Activated CD8-positive, alpha-beta memory T cell treated with anti-CD3 and anti-CD28 coated beads for 48 hours (primary cell): ENCODE measurements around the gene CBX1.
"Not testable (repeated sequence)": the region's sequence is repeated elsewhere in the genome, so short reads cannot be mapped to it uniquely, and the experiment has no call there.

ENCODE experiments used
- DNase-seq, 3 experiments: peaks; one replicate each; pipeline ENCODE4 v3.0.0-alpha.2; 2020; ENCODE audit warnings: low read depth in 2 of 3, low spot score in 2 of 3

The CBX1 gene

DNA sequence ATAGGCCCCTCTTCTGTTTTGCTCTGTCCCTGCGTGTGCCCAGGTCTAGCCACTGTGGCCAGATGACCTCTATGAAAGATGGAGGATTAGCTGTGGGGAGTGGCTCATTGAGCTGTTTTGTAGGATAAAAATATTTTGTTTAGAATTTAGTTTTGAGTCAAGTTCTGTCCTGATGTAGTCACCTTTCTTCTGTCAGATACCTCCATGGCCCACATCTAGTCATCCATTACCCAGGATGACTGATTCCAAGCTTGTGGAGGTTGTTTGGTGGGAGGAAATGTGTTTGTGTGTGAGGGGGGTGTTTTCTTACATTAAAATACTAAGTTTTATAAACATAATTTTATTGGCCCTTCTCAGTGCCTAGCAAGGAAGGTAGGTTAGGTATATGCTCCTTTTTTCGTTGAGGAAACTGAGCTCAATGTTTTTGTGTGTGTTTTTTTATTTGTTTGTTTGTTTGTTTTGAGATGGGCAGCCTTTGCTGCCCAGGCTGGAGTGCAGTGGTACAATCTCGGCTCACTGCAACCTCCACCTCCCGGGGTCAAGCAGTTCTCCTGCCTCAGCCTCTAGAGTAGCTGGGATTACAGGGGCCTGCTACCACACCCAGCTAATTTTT lies 22.6 kb upstream of the CBX1 start:
- DNase-seq = no peak

DNA sequence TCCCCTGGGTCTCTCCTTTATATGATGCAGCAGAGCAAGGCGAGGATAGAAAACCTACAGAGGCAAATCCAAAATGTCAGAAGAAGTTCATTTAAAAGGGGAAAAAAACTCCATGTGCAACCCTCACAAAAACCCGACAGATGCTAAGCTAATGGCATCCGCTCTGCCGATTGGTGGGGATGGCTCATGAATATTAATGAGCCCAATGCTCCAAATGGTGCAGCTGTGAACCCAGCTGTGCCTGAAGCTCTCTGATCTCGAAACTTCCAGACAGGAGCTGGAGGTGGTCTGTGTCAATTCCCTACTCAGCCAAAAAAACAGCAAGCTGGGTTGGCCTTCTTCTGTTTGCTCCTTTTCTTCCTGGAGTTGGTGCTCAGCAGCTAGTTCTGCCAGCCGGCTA lies 21.8 kb upstream of the CBX1 start:
- no peak for DNase-seq

DNA sequence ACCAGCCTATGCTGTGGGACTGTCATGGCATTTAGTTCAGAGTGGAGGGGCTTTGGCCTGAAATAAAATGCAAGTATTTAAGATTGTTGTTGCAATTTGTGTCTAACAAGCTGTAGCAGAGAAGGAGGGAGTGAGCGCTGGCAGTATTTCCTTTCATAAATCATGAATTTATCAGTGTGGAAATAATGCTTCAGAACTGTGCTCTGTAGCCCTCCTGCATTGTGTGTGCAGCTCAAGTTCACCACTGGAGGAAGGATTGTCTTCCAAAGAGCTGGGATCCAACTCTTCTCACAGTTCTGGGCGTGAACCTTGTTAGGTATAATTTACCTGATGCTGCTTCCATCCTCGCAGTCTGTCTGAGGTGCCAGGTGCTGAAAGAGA lies 21.4 kb upstream of the CBX1 start:
- no peak for DNase-seq

DNA sequence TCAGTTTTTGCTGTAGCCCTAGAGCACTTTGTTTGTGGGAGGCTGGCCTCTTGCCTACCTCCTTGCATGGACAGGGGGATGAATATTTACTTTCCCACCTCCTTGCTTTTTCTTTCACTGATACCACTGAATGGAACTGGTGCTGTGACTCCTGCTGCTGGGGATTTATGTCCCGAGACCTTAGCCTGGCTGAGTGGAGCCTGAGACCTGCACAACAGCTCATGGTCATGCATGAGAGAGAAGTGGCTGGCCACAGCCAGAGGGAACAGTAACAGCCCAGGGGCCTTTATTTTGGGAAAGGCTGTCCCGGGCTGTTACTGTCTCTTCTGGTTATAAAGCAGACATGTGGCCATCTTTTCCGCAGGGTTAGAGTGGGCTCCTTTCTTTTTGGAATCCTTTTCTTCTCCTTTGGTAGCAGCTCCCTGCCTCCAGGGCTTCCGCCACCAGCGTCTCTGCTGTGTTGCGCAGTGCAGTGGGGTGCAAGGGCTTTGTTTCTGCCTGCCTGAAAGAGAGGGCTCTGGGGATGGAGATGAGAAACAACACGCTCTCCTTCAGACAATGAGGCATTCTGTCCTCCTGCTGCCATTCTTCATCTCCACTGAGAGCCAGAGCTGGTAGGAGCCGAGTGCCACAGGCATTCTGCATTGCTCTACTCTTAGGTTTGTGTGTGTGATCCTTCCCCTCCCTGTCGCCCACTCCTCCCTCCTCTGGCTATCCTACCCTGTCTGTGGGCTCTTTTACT lies 20.8 kb upstream of the CBX1 start:
- no peak for DNase-seq

DNA sequence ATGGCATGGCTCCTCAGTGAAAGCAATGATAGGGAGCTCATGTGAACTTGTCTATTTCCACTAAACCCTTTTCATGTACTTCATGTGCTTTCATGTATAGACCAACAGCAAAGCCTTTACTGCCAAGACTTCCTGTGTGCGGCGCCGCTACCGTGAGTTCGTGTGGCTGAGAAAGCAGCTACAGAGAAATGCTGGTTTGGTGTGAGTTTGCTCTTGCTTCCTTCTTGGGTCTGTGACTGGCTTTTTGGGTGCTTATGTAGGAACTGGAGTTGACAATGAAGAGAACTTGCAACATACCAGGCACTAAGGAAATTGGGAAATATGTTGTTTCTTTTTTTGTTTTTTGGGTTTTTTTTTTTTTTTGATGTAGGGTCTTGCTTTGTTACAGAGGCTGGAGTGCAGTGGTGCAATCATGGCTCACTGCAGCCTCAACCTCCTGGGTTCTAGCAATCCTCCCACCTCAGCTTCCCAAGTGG lies 12.0 kb upstream of the CBX1 start:
- no peak for DNase-seq

DNA sequence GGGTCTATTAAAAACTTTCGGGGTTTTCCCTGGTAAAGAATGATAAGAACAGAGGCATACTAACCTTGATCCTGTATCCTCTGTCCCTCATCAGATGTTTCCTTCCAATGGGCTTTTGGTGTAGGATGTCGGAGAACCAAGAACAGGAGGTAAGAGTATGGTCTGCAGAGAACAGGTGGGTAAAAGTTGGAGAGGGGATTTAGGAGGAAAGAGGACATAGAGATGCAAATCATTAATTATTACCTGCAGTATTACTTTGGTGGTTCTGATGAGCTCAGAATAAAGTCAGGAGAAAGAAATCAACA lies 10.6 kb upstream of the CBX1 start:
- no peak for DNase-seq

DNA sequence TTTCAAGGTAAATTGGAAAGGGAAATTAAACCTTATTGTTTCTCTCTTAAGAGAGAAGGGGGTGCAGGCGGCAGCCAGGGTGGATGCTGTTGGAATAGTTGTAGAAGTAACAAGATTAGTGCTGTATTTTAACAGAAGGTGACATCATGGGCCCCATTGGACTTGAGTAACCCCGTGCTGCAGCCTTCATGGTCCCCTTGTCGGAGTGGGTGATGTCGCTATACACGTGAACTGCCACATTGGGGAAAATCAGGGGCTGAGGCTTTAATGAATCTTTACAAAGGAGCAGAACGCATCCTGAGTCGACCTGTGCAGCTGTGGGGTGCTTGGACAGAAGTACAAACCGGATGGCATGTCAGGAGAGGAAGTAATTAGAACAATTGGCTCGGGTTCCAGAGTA lies 9.5 kb upstream of the CBX1 start:
- DNase-seq = no peak

DNA sequence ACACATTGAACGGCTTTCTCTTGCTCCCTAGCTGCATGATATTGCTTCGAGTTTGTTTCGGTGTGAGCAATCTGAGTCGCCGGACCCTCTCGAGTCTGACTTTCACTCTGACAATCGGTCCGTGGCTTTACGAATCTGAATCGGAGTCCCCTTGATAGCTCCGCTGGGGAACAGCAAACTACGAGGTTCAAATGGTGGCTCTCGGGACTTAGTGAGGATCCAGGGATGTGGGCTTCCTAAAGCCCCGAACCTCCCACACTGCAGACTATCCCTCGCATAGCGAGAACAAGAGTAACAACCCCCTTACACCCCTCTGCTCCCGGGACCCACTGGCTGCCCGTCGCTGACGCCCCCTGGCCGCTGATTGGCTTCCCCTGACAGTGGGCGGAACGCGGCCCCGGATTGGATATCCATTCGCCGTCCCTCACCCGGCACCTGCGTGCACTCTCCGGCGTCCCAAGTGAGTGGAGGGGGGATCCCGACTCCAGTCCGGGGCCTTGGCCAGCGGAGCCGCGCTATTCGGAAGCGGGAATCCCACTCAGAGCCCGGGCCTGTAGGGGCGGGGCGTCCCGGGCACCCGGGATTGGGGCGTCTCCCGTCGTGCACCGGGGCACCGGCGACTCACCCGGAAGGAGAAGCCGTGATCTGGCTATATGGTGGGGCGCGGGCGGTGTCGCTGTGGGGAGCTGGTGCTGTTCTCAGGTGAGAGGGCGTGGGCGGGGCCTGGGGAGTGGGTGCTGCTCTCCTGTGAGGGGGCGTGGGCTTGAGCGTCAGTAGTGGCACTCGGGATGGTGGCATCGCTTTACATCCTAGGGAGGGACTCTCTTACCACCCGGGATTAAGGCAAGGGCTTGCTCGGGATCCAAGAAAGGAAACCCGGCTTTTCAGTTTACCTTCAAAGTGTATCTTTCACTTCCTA lies 6.1 kb upstream of the CBX1 start, which contains the start of gene SNX11:
Gene SNX11, plus strand, starts transcription at position 630 of the 919 bp plus-strand sequence. CDS start 4,278 bp downstream, outside the sequence.
- peak; percentile 81 to 91 (median 86) for DNase-seq

DNA sequence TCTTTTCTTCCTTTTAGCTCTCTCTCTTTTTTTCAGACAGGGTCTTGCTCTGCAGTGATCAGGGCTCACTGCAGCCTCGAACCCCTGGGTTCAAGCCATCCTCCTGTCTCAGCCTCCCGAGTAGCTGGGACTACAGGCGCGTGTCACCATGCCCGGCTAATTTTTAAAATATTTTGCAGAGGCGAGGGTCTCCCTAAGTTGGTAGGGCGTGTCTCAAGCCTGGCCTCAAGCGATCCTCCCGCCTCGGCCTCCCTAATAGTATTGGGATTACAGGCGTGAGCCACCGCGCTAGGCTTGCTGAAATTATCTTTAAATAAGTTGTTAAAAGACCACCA lies 5.5 kb upstream of the CBX1 start:
- no peak for DNase-seq

DNA sequence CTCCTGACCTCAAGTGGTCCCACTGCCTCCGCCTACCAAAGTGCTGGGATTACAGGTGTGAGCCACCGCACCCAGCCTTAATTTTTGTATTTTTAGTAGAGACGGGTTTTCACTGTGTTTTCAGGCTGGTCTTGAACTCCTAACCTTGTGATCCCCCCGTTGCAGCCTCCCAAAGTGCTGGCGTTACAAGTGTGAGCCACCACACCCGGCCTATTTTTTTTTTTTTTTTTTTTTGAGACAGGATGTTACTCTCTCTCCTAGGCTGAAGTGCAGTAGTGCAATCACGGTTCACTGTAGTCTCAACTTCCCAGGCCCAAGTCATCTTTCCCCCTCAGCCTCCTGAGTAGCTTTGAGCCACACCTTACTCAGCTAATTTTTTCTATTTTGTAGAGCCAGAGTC lies 3.2 kb upstream of the CBX1 start:
- DNase-seq = no peak

DNA sequence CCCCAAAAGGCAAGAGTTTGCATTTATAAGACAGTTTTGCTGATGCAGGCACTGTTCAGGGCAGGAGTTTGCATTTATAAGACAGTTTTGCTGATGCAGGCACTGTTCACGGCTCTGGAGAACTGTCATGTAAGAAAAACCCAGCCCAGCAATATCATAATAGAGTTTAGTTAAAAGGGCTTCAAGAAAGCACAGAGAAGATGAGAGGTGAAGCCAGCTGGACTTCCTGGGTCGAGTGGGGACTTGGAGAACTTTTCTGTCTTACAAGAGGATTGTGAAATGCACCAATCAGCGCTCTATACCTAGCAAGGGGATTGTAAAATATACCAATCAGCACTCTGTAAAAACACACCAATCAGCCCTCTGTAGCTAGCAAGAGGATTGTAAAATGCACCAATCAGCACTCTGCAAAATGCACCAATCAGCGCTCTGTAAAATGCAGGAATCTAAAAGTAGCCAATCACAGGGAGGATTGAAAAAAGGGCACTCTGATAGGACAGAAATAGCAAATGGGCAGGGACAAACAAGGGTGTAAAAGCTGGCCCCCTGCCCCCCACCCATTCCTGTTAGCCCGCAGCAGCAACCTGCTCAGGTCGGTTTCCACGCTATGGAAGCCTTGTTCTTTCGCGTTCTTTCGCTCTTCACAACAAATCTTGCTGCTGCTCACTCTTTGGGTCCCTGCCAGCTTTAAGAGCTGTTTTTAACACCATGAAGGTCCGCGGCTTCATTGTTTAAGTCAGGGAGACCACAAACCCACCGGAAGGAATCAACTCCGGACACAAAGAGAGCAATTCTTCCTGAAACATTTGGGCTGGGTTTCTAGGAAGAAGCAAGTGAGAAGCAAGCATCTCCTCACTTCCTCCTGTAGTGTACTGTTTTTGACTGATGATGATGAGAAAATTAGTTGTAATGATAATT lies 1.8 kb upstream of the CBX1 start:
- DNase-seq = no peak

DNA sequence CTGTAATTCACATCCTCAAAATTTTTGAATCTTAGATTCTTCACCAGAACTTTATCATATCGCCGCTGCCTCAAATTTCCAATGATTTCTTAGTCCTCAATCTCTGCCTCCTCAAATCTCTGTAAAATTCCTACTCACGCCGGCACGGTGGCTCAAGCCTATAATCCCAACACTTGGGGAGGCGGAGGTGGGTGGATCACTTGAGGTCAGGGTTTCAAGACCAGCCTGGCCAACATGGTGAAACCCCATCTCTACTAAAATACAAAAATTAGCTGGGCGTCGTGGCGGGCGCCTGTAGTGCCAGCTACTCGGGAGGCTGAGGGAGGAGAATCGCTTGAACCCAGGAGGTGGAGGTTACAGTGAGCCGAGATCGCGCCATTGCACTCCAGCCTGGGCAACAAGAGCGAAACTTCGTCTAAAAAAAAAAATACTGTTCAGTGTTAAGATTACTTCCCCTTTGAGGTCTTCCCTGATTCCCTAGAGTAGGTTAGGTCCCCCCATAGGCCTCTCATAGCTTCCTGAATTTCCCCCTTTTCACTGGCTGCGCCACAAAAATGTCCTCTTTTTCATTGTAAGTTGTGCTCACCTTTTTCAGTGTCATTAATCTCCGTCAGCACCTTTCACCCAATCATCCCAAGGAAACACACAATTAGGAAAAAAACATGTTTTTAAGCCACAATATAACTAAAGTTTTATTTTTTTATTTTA lies 919 bp upstream of the CBX1 start:
- DNase-seq = no peak

DNA sequence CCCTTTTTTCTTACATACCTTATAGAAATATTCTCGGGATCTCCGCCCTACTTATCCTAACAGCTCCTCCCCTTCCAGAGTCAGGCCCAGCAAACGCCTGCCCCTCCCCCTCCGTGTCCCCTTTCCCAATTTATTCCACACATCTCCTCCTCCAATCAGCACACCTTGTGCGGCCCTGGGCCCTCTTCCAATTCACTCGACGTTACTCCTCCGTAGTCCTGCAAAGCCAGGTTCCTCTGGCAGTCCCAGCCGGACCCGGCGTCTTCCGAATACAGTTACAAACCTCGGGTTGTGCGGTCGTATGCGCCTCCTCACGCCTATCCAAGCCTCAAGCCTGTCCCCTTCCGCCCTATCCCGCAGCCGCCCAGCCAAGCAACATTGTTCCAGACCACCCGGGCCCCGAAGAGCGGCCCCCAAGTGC lies 677 bp downstream of the CBX1 start:
- no peak for DNase-seq

DNA sequence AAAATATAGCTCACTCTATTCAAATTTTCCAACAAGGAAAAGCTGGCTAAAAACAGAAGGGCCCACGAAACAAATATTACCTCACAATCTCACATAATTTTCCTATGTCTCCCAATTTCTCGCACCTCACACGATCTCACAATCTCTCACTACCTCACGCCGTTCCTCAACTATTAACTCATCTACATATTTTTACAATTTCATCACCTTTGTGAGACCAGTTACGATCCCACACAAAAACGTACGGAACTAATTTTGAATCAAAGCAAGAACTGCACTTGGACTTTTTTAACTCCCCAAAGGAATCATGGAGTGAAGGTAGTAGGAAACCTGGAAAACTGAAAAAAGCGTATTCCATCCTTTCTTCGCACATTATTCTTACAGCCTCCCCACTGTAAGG lies 1.1 kb downstream of the CBX1 start:
- no peak for DNase-seq

DNA sequence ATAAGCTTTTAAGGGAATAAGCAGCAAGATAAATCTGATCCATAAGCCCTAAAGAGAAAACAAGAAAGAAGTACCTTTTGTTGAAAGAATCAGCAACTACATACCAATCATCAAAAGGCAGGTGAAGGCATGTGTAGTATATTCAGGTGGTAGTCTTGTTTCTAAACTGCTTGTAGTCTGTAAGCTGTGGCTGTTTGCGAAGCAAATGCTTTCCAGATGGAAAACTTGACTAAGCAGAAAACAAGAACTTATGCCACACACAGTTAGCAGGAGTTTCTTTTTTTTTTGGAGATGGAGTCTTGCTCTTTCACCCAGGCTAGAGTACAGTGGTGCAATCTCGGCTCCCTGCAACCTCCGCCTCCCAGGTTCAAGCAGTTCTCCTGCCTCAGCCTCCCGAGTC lies 5.7 kb downstream of the CBX1 start:
- no peak for DNase-seq

DNA sequence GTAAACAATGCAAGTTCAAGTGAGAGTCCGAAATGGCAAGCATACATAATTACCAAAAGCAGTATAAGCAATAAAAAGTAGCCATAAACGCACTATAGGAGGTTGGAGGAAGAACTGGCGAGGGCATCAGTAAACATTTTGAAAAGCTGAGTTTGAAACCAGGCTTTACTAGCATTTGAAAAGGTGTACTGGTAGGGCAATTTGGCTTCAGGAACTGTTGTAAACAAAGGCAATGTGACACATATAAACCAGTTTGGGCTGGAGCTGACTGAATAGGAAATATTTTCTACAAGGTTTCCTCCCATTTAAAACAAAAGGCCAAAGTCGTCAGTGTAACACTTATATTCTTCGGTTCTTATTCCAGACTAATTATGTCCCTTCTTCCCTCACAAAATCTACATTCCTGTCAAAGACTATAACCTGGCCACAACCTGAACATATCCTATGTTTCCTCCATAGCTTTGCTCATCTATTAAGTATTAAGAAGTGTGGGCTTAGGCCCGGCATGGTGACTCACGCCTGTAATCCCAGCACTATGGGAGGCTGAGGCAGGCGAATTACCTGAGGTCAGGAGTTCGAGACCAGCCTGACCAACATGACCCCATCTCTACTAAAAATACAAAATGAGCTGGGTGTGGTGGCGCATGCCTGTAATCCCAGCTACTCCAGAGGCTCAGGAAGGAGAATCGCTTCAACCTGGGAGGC lies 7.8 kb downstream of the CBX1 start:
- DNase-seq = no peak

DNA sequence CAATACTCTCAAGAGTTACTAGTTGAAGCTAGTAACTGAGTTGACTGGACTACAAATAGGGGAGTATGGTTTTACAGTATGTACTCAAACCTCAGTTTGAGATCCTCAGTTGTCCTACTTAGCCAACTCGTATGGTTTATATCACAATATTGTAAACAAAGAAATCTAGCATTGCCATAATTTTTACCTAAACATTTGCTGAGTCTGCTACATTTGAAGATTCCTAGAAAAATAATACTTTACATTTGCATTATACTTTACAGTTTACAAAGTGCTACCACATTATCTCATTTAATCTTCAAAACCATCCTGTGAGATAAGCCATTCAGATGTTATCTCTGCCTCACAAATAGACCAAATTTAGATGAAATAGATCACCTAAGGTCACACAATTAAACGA lies 16.3 kb downstream of the CBX1 start:
- no peak for DNase-seq

DNA sequence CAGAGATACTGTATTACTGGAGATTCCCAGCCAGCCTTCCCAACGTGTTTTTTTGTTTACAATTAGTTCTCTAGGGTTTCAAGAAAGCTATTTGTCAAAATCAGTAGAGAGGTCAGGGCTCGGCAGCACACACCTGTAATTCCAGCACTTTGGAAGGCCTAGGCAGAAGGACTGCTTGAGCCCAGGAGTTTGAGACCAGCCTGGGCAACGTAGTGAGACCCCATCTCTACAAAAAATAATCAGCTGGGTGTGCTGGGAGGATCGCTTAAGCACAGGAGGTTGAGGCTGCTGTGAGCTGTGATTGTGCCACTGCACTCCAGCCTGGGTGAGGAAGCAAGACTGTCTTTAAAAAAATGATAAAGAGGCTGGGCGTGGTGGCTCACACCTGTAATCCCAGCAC lies 19.4 kb downstream of the CBX1 start:
- DNase-seq = no peak

DNA sequence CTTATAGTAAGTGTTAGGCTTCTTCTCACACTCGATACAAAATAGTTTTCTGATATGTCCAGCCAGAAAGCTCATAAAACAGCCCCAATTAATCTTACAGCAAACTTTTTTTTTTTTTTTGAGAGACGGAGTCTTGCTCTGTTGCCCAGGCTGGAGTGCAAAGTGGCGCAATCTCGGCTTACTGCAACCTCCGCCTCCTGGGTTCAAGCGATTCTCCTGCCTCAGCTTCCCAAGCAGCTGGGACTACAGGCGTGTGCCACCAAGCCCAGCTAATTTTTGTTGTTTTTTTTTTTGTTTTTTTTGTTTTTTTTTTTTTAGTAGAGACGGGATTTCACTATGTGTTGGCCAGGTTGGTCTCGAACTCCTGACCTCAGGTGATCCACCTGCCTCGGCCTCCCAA lies 24.1 kb downstream of the CBX1 start:
- not testable (repeated sequence) for DNase-seq
